HCT116 (cell line): ENCODE data around the gene COPZ1. TPM values are rescaled to one million over a fixed set of nuclear protein-coding genes. Genes with fewer than 3 reads are reported as not detected.
A peak's percentile ranks its signal among the peaks of the same experiment; 100 is the strongest.

Source experiments
- ATAC-seq: fragments of 200-7000 bp; cut with Tn5 transposase; 2 replicates; pipeline ENCODE4 v1.9.1; 2020; ENCODE audit warnings: mild to moderate bottlenecking, moderate library complexity
- BruUV-seq: library from RNA; stranded (reverse); fragments of 400-500 nt; replicated peaks from 2 replicates; lab custom pipeline; 2021; lab: Mats Ljungman, UMichigan
- CTCF ChIA-PET: fragments of 300-600 bp; sonication (Branson Sonifier 250); formaldehyde crosslinking; loops from one replicate; lab custom pipeline; 2021; ENCODE audit warnings: antibody characterized with exemption; lab: Charles Lee
- POLR2A ChIA-PET: fragments of 300-600, 350-600 bp; sonication (Branson Sonifier 250); formaldehyde crosslinking; loops from one replicate; lab custom pipeline; 2021; ENCODE audit warnings: antibody characterized with exemption; lab: Charles Lee
- RAD21 ChIA-PET, 2 experiments: fragments of 300-600 bp; sonication (Branson Sonifier 250); formaldehyde crosslinking; loops; one replicate each; lab custom pipeline; 2023; ENCODE audit warnings: low total read pairs in 2 of 2; ENCODE audit not compliant: uncharacterized antibody in 2 of 2, unreplicated experiment in 2 of 2, low non-redundant PET in 1 of 2; lab: Charles Lee
- DNase-seq: peaks from one replicate; pipeline ENCODE4 v3.0.0-alpha.2; 2010; ENCODE audit warnings: low read depth, low spot score
- H2AFZ ChIP-seq: fragments of 200-600 bp; shearing (Covaris generic), sonication (generic); 2 replicates; pipeline ENCODE4 v1.6.1; 2017; ENCODE audit warnings: low read depth, mixed run types, mixed read lengths, antibody characterized with exemption, low read length; ENCODE audit not compliant: poor library complexity, severe bottlenecking
- H3K27ac ChIP-seq: 2 replicates; pipeline ENCODE4 v1.5.1; 2012; ENCODE audit warnings: low read depth, low read length
- H3K27me3 ChIP-seq: fragments of 200-600 bp; sonication (generic); 2 replicates; pipeline ENCODE4 v1.6.1; 2016; ENCODE audit warnings: mixed run types, low read length, mixed read lengths; ENCODE audit not compliant: insufficient read depth
- H3K36me3 ChIP-seq, 2 experiments: fragments of 200-500 bp in 1 of 2; fragments of 200-600 bp in 1 of 2; sonication (Bioruptor generic) in 1 of 2; sonication (generic) in 1 of 2; 2 replicates each; pipeline versions ENCODE4 v1.5.1 to v1.6.1; 2014 to 2016; ENCODE audit warnings: low read length in 2 of 2, inconsistent platforms in 1 of 2, mixed read lengths in 1 of 2, mixed run types in 1 of 2; ENCODE audit not compliant: insufficient read depth in 2 of 2, control insufficient read depth in 1 of 2
- H3K4me1 ChIP-seq, 2 experiments: fragments of 200-600 bp in 1 of 2; sonication (generic) in 1 of 2; 2 replicates each; pipeline versions ENCODE4 v1.5.1 to v1.6.1; 2012 to 2017; ENCODE audit warnings: low read length in 2 of 2, inconsistent platforms in 1 of 2, mild to moderate bottlenecking in 1 of 2, mixed read lengths in 1 of 2, mixed run types in 1 of 2, moderate library complexity in 1 of 2; ENCODE audit not compliant: insufficient read depth in 2 of 2, control insufficient read depth in 1 of 2
- H3K4me2 ChIP-seq: fragments of 200-600 bp; sonication (generic); 2 replicates; pipeline ENCODE4 v1.6.1; 2017; ENCODE audit warnings: mixed run types, low read length, mixed read lengths
- H3K4me3 ChIP-seq, 2 experiments: fragments of 200-600 bp in 1 of 2; sonication (generic) in 1 of 2; replicated peaks in 1 of 2; 2 replicates each; pipeline ENCODE4 v1.5.1; 2011 to 2016; ENCODE audit warnings: low read length in 2 of 2, control low read depth in 1 of 2, low read depth in 1 of 2, mild to moderate bottlenecking in 1 of 2, mixed read lengths in 1 of 2, mixed run types in 1 of 2
- H3K79me2 ChIP-seq: fragments of 200-600 bp; sonication (generic); 2 replicates; pipeline ENCODE4 v1.6.1; 2017; ENCODE audit warnings: mild to moderate bottlenecking, mixed run types, low read length, moderate library complexity, mixed read lengths; ENCODE audit not compliant: insufficient read depth
- H3K9ac ChIP-seq: fragments of 200-600 bp; sonication (generic); 2 replicates; pipeline ENCODE4 v1.6.1; 2016; ENCODE audit warnings: low read length, mixed read lengths
- H3K9me2 ChIP-seq: fragments of 200-600 bp; sonication (generic), shearing (Covaris generic); 2 replicates; pipeline ENCODE4 v1.6.1; 2017; ENCODE audit warnings: mixed run types, mild to moderate bottlenecking, moderate library complexity; ENCODE audit not compliant: insufficient read depth
- H3K9me3 ChIP-seq, 2 experiments: fragments of 200-500 bp in 1 of 2; fragments of 200-600 bp in 1 of 2; sonication (Bioruptor generic) in 1 of 2; sonication (generic) in 1 of 2; 2 replicates each; pipeline ENCODE4 v1.6.1; 2014 to 2017; ENCODE audit warnings: low read length in 2 of 2, mixed read lengths in 2 of 2, inconsistent platforms in 1 of 2, low read depth in 1 of 2, mild to moderate bottlenecking in 1 of 2, mixed run types in 1 of 2, moderate library complexity in 1 of 2; ENCODE audit not compliant: control insufficient read depth in 1 of 2, insufficient read depth in 1 of 2
- H4K20me1 ChIP-seq: fragments of 200-600 bp; sonication (generic), shearing (Covaris generic); 2 replicates; pipeline ENCODE4 v1.6.1; 2017; ENCODE audit warnings: mixed run types, mild to moderate bottlenecking, moderate library complexity; ENCODE audit not compliant: insufficient read depth
- POLR2AphosphoS5 ChIP-seq: IDR thresholded peaks from 2 replicates; pipeline ENCODE4 v1.6.1; 2011; ENCODE audit warnings: mild to moderate bottlenecking, low read depth, low read length, moderate library complexity
- SRF ChIP-seq: IDR thresholded peaks from 2 replicates; pipeline ENCODE4 v1.6.1; 2012; ENCODE audit warnings: low read depth
- intact Hi-C: fragments of 100-400 bp; cut with micrococcal nuclease; formaldehyde crosslinking; loops from 2 replicates; pipeline ENCODE4 v1.10.0; 2022
- total RNA-seq: library from RNA; stranded (reverse); gene quantifications from one replicate; pipeline ENCODE4 v1.2.1, GENCODE V29; 2021; ENCODE audit not compliant: unreplicated experiment
- TF ChIP-seq, protein P1 (sequence below): IDR thresholded peaks from 2 replicates; pipeline ENCODE4 v1.6.1; 2012
- TF ChIP-seq, protein P2 (sequence below), 3 experiments: fragments of 200-600 bp in 1 of 3; sonication (generic) in 1 of 3; IDR thresholded peaks in 2 of 3; conservative IDR thresholded peaks in 1 of 3; 2 replicates each; pipeline ENCODE4 v1.5.1; 2012 to 2017; ENCODE audit warnings: low read depth in 2 of 3, low read length in 2 of 3, antibody characterized with exemption in 1 of 3, borderline replicate concordance in 1 of 3, control low read depth in 1 of 3, mild to moderate bottlenecking in 1 of 3, mixed read lengths in 1 of 3, mixed run types in 1 of 3, moderate library complexity in 1 of 3; ENCODE audit not compliant: insufficient read depth in 1 of 3

COPZ1 gene
- total RNA-seq, 1 experiment from 2014 or later, result 191 TPM

DNA sequence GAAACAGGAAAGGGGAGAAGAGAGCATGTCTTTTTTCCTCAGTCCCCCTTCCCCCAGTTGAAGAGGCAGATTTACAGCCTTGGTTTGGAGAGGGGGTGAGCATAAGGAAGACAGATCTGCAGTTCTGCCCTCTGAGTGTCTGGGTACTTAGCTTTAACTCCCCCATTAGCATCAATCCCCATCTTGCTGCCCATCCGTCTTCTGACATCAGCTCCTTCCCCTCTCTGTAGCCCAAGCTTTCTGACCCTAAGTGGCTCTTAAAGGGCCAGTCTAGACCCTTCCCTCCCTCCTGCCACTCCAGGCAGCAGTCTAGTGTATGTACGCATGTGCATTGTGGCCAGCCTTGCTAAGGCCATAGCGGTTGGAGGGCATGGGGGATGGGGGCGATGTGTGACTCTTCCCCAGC is 32.0 kb downstream of the COPZ1 start (continued):
- no peak for TF ChIP-seq SRF
- TF ChIP-seq, protein P1, sequence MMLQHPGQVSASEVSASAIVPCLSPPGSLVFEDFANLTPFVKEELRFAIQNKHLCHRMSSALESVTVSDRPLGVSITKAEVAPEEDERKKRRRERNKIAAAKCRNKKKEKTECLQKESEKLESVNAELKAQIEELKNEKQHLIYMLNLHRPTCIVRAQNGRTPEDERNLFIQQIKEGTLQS, result no peak
- TF ChIP-seq, protein P2, sequence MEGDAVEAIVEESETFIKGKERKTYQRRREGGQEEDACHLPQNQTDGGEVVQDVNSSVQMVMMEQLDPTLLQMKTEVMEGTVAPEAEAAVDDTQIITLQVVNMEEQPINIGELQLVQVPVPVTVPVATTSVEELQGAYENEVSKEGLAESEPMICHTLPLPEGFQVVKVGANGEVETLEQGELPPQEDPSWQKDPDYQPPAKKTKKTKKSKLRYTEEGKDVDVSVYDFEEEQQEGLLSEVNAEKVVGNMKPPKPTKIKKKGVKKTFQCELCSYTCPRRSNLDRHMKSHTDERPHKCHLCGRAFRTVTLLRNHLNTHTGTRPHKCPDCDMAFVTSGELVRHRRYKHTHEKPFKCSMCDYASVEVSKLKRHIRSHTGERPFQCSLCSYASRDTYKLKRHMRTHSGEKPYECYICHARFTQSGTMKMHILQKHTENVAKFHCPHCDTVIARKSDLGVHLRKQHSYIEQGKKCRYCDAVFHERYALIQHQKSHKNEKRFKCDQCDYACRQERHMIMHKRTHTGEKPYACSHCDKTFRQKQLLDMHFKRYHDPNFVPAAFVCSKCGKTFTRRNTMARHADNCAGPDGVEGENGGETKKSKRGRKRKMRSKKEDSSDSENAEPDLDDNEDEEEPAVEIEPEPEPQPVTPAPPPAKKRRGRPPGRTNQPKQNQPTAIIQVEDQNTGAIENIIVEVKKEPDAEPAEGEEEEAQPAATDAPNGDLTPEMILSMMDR (IDR thresholded peaks at IDR 0.05 in 2 of 3, conservative IDR thresholded peaks at IDR 0.05 in 1 of 3; ENCODE audit: borderline replicate concordance in 1 of 3, insufficient read depth in 1 of 3, low read depth in 2 of 3, low read length in 2 of 3), result no peak

DNA sequence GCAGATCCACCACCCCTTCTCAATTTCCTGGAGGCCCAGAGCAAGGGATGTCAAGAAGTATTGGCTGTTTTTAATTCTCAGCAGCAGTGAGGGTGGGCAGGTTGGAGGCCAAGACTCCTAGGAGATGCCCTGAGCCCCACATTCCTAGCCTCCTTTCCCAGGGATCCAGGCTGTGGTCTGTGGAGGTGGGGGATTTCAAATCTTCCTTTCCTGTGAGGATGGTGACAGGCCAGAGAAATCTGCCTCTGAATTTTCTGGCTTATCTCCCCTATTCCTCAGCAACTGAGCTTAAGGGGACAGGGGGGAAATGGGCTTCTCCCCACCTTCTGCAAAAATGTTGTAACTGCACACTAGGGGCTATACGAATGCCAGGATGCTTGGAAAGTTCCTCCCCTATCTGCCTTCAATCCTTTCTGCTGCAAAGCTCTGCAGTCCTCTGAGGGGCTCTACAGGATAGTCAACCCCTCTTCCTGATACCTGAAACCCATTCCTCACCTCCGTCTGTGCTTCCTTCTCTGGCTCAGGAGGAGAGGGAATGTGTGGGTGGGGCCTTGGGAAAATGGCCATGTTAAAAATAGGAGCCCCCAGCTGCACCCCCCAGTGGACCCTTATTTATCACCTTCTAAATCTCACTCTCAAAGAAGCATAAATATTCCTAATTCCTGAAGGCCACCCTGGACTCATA is 32.7 kb downstream of the COPZ1 start:
- no peak for TF ChIP-seq POLR2AphosphoS5
- ChIA-PET RAD21 (no interaction called here), POLR2A (interaction anchor here (1.3 to 2.0 kb wide), 4 partner anchors 22 to 78 kb away, joined by 3 to 14 read pairs (median 10); partner anchors contain the start of genes CBX5, COPZ1 and HNRNPA1), CTCF (interaction anchor here (1.7 to 3.3 kb wide), 3 partner anchors 13 to 32 kb away, joined by 5 to 27 read pairs (median 26); partner anchors contain the start of gene COPZ1)
- Histone ChIP-seq H3K9me2 (no peaks in the 10 kb centered on the region), H3K4me3 (peak overlapping the region; percentile 49 to 68; a peak in 2 of 4 replicates), H3K9ac (peak overlapping the region; percentile 76; the same call in 1 of the 2 replicates), H3K4me1 (peaks cover 26 to 36% of the 10 kb centered on the region in 2 experiments), H3K36me3 (no peaks in the 10 kb centered on the region), H4K20me1 (no peaks in the 10 kb centered on the region), H3K9me3 (no peaks in the 10 kb centered on the region), H3K4me2 (peak overlapping the region; percentile 97), H3K27ac (no peak overlapping the region), H3K79me2 (no peaks in the 10 kb centered on the region), H3K27me3 (no peaks in the 10 kb centered on the region), H2AFZ (no peak overlapping the region)
- ATAC-seq (no peak), DNase-seq (no peak)
- intact Hi-C loops, result loop anchor here (2.0 kb wide), 1 partner anchor 71 kb away; no protein-coding TSS in a partner anchor
- BruUV-seq, result no TSS peak
